AG04450 (cell line): Measurements from ENCODE around the gene PHOSPHO1. TPM values are rescaled to one million over a fixed set of nuclear protein-coding genes. Genes with fewer than 3 reads are reported as not detected.
"Not testable (repeated sequence)": the region's sequence is repeated elsewhere in the genome, so short reads cannot be mapped to it uniquely, and the experiment has no call there.

Experiments
- CTCF ChIA-PET: fragments of 300-600, 350-600 bp; formaldehyde crosslinking; extraction: SDS; loops from one replicate; lab custom pipeline; 2022; ENCODE audit warnings: antibody characterized with exemption, inconsistent platforms; lab: Charles Lee
- POLR2A ChIA-PET: fragments of 350-600 bp; formaldehyde crosslinking; extraction: SDS; loops from one replicate; lab custom pipeline; 2021; ENCODE audit warnings: antibody characterized with exemption, inconsistent platforms; lab: Yijun Ruan, JAX
- DNase-seq: peaks from one replicate; pipeline ENCODE4 v3.0.0-alpha.2; 2011; ENCODE audit warnings: low read depth, low spot score
- H3K27ac ChIP-seq: one replicate; pipeline ENCODE4 v1.5.1; 2012; ENCODE audit warnings: low read depth, low read length, control low read depth
- H3K27me3 ChIP-seq: one replicate; pipeline ENCODE4 v1.6.0; 2012; ENCODE audit warnings: low read length; ENCODE audit not compliant: control insufficient read depth, insufficient read depth
- H3K4me3 ChIP-seq: 2 replicates; pipeline ENCODE4 v1.5.1; 2011; ENCODE audit warnings: mild to moderate bottlenecking, low read depth, low read length, control low read depth
- H3K9me3 ChIP-seq: 2 replicates; pipeline ENCODE4 v1.5.1; 2012; ENCODE audit warnings: low read length; ENCODE audit not compliant: control insufficient read depth, insufficient read depth
- CTCF ChIP-seq: IDR thresholded peaks from 2 replicates; pipeline ENCODE4 v1.5.1; 2011; ENCODE audit warnings: low read depth, low read length, control low read depth, inconsistent platforms
- polyA plus RNA-seq: library from polyadenylated mRNA; depleted of rRNA; stranded (reverse); fragments of >200 nt; gene quantifications from 2 replicates; pipeline ENCODE4 v1.2.3, GENCODE V29; 2011; rRNA removed

PHOSPHO1 gene
- polyA plus RNA-seq, 1 experiment, result 0.05 TPM

GRCh38 chr17:49180303-49180702, 50.3 kb downstream of the PHOSPHO1 start:
- peaks cover 40% of the 10 kb centered on the region for H3K9me3 ChIP-seq
- POLR2A ChIA-PET, result no interaction called here

DNA sequence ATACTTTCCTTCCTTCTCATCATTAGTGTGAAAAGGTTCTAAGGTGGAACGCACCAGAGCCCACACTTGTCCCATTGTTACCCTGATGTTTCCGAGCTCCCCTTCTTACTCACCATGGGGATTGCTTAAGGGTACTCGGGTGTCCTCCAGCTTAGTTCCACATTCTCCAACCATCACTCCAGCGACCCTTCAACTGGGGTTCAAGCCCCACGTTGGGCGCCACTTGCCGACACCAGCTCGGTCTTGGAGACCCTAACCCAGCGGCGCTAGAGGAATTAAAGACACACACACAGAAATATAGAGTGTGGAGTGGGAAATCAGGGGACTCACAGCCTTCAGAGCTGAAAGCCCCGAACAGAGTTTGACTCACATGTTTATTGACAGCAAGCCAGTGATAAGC, 54.6 kb downstream of the PHOSPHO1 start:
- CTCF ChIA-PET, POLR2A ChIA-PET, DNase-seq, H3K27ac ChIP-seq, H3K4me3 ChIP-seq: not testable (repeated sequence)
- Histone ChIP-seq H3K9me3 (peaks cover 23% of the 10 kb centered on the region), H3K27me3 (peaks cover 14% of the 10 kb centered on the region)

More at GRCh38 chr17:49180303-49180702, 50.3 kb downstream of the PHOSPHO1 start:
- TF ChIP-seq CTCF, result peak; percentile 82
- DNase-seq, result no peak
- CTCF ChIA-PET, result interaction anchor here (0.6 to 2.9 kb wide), 22 partner anchors 9 to 1682 kb away, joined by 3 to 42 read pairs (median 5); partner anchors contain the start of genes ABI3 and GNGT2
- Histone ChIP-seq H3K27me3 (peaks cover 6% of the 10 kb centered on the region), H3K27ac (no peak overlapping the region), H3K4me3 (no peak overlapping the region)

Other genes with a start within 250 kb of the PHOSPHO1 start
- gene IGF2BP1, start 233.4 kb downstream of the PHOSPHO1 start, polyA plus RNA-seq, result 9.9 and 11.7 TPM in 2 replicates
- 0.01 TPM in 2 replicates for gene B4GALNT2, start 98.0 kb downstream of the PHOSPHO1 start, polyA plus RNA-seq
- gene GNGT2, start 20.2 kb downstream of the PHOSPHO1 start, polyA plus RNA-seq, result 0.16 and 0.21 TPM in 2 replicates
- 0.12 and 0.21 TPM in 2 replicates for gene ABI3, start 20.1 kb downstream of the PHOSPHO1 start, polyA plus RNA-seq
- gene ZNF652, start 131.5 kb upstream of the PHOSPHO1 start, polyA plus RNA-seq, result 7.5 and 9.0 TPM in 2 replicates
- 228 and 263 TPM in 2 replicates for gene PHB1, start 184.1 kb upstream of the PHOSPHO1 start, polyA plus RNA-seq